Stimulated activated CD4-positive, alpha-beta T cell treated with anti-CD3 and anti-CD28 coated beads, TNF-alpha, amount 100 ng/mL, for 1 hour (primary cell): ENCODE results near the gene WNK1.
"Not testable (repeated sequence)": the region's sequence is repeated elsewhere in the genome, so short reads cannot be mapped to it uniquely, and the experiment has no call there.

Source experiments
- DNase-seq, 3 donors: peaks; one replicate each; pipeline ENCODE4 v3.0.0-alpha.2; 2020; ENCODE audit warnings: low read depth in 3 of 3, low spot score in 1 of 3

WNK1 gene

DNA sequence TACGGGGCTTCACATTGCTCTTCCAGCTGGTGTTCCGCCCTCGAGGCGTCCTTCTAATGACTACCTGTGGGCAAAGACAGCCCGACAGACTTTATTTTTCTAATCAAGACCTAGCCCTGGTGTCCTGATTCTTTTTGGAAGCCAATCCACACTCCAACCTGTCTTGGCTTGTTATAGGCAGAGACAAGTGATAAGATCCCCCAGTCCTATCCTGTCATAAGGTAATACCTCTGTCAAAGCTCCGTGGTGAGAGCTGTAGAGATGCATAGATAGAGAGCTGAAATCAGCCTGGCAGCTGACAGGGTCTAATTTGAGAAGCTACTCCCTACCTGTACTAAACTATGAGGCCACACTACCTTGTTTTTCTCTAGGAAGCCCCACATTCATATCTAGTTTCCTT is 11.5 kb upstream of the WNK1 start:
- no peak for DNase-seq

DNA sequence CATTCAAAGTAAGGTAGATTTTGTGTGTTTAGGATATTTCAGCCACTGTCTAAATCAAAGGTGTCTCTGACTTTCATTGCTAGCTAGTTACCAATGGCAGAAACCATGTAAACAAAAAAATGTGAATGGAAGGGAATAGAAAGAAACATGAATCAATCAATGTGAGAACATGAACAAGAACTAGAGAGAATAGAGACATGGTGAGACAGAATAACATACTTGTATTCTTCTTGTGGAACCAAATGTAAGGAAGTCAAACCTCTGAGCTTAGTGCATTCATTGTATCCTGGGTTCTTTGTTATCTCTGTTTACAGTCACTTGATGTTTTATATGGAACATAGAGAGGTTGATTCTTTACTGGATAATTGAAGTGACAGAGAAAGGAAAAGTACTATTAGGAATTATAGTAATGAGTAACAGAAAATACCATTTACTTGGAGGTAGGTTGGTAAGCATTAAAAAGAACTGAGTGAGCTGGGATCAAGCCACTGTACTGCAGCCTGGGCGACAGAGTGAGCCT is 2.6 kb upstream of the WNK1 start:
- no peak for DNase-seq

- no peak for DNase-seq
These were observed 1.8 kb upstream of the WNK1 start for GRCh38 chr12:750366-751191.

GRCh38 chr12:751192-751998 is 984 bp upstream of the WNK1 start:
- peak; percentile 56 to 68 (median 65) for DNase-seq

- peak in 1 of 3 donors; percentile 22 for DNase-seq
These were observed 574 bp downstream of the WNK1 start for GRCh38 chr12:752695-753610.

DNA sequence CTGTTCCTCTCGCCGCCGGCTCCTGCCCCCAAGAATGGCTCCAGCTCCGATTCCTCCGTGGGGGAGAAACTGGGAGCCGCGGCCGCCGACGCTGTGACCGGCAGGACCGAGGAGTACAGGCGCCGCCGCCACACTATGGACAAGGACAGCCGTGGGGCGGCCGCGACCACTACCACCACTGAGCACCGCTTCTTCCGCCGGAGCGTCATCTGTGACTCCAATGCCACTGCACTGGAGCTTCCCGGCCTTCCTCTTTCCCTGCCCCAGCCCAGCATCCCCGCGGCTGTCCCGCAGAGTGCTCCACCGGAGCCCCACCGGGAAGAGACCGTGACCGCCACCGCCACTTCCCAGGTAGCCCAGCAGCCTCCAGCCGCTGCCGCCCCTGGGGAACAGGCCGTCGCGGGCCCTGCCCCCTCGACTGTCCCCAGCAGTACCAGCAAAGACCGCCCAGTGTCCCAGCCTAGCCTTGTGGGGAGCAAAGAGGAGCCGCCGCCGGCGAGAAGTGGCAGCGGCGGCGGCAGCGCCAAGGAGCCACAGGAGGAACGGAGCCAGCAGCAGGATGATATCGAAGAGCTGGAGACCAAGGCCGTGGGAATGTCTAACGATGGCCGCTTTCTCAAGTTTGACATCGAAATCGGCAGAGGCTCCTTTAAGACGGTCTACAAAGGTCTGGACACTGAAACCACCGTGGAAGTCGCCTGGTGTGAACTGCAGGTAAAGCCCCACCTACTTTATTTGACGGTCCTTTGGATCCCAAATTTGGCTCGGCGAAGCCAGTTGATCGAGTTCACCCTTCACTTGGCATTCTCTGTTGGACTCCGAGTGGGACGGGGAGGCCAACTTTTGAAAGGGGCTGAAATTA is 1.5 kb downstream of the WNK1 start:
- DNase-seq, result peak in 1 of 3 donors; percentile 28

DNA sequence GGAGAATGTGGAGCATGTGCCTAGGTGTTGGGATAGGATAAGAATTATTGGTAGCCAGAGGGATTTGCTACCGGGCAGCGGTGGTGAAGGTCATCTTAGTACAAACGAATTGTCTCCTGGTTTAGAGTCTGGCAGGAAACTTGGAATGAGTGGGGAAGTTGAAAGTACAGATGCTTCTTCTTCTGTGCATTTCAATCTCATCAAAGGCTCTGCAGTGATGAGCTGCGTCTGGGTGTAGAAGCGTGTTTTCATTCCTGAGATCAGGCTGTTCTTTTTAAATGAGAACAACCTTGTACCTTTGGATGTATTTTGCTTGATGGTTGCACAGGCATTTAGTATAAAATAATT is 2.1 kb downstream of the WNK1 start:
- no peak for DNase-seq

- DNase-seq, result no peak
These were observed 2.6 kb downstream of the WNK1 start for GRCh38 chr12:754851-755562.

DNA sequence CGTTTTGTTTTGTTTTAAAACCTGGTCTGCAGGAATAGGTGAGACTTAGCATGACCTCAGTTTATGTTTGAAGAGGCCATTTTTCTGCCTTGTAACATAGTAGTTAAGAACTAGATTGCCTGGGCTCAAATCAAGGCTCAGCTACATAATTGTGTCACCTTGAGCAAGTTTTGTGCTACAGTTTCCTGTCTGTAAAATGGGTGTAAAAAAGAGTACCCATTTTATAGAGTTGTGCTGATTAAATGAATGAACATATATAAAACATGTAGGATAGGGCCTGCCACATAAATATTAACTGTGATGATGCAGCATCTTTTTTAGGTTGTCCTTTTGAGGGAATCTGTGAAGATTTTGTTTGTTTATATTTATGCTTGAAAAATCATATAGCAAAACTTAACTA is 7.2 kb downstream of the WNK1 start:
- DNase-seq, result no peak

DNA sequence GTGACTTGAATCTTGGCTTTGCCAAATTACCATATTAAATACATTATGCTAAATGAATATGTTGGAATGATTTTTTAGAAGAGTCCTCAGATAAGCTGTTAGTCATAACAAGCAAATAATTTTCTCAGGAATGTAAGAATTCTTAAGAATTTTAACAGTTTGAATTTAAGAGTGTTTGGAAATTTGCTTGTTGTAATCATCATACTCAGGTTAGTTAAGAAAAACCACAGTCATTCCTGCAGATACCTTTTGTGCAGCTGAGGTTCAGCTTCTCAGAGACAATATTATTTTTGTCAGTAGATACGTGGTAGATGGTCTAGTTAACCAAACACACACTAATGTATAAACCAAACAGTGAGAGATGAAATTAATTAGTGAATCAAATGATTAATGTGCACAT is 8.9 kb downstream of the WNK1 start:
- no peak for DNase-seq

GRCh38 chr12:765840-766239 is 13.5 kb downstream of the WNK1 start:
- DNase-seq, result no peak

- DNase-seq, result no peak
These were observed 16.1 kb downstream of the WNK1 start for GRCh38 chr12:768434-768833.

DNA sequence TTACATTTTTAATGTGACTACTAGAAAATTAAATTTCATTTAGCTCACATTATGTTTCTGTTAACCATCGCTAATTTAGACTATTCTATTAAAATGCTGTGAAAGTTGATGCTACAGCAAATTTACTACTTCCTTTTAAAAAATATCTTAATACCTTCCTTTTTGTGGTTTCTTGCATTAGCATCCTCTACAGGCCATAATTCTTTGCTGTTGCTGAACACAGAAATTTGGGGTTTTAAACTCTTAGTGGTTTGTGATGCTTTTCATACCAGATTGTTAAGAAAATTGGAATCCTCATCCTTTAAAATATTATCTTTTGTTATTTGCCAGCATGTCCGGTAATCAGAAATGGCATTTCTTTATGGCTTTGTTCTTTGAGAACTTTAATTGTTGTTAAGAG is 18.1 kb downstream of the WNK1 start:
- no peak for DNase-seq

- DNase-seq, result no peak
These were observed 19.8 kb downstream of the WNK1 start for GRCh38 chr12:772056-772697.

GRCh38 chr12:774051-774614 is 21.8 kb downstream of the WNK1 start:
- no peak for DNase-seq

DNA sequence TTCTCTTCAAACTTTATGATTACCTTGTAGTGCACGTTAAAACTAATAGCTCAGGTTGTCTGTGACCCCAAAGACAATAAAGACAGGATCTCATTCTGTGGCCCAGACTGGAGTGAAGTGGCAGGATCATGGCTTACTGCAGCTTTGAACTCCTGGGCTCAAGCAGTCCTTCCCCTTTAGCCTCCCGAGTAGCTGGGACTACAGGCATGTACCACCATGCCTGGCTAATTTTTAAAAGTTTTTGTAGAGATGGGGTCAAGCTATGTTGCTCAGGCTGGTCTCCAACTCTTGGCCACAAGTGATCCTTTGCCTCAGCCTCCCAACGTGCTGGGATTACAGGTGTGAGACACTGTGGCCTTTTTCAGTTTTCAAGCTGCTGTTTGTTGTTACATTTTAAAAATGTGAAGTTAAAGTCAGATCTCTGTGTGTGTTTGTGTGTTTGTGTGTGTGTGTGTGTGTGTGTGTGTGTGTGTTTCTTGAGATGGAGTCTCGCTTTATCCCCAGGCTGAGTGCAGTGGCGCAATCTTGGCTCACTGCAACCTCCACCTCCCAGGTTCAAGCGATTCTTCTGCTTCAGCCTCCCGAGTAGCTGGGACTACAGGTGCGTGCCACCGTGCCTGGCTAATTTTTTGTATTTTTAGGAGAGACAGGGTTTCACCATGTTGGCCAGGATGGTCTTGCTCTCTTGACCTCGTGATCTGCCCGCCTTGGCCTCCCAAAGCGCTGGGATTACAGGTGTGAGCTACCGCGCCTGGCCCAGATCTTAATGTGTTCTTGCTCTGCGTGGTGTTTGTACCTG is 23.8 kb downstream of the WNK1 start:
- DNase-seq, result not testable (repeated sequence)

- DNase-seq, result not testable (repeated sequence)
These were observed 24.5 kb downstream of the WNK1 start for GRCh38 chr12:776772-777373.
